SJSA1 (cell line): ENCODE data around the gene CYP3A4. TPM values are rescaled to one million over a fixed set of nuclear protein-coding genes. Genes with fewer than 3 reads are reported as not detected.

Source experiments
- DNase-seq, 2 experiments: peaks; one replicate each; pipeline ENCODE4 v3.0.0-alpha.2; 2015 to 2020; ENCODE audit warnings: low spot score in 2 of 2, low read depth in 1 of 2
- H3K27ac ChIP-seq: fragments of 250-450 bp; sonication (Bioruptor Pico); 2 replicates; pipeline ENCODE4 v1.5.1; 2020; ENCODE audit warnings: mild to moderate bottlenecking, moderate library complexity
- H3K27me3 ChIP-seq: fragments of 250-450 bp; sonication (Bioruptor Pico); replicated peaks from 2 replicates; pipeline ENCODE4 v1.5.1; 2020; ENCODE audit warnings: mild to moderate bottlenecking, moderate library complexity
- H3K36me3 ChIP-seq: fragments of 250-450 bp; sonication (Bioruptor Pico); 2 replicates; pipeline ENCODE4 v1.5.1; 2020; ENCODE audit warnings: mild to moderate bottlenecking
- H3K4me1 ChIP-seq: fragments of 250-450 bp; sonication (Bioruptor Pico); replicated peaks from 2 replicates; pipeline ENCODE4 v1.6.1; 2021; ENCODE audit warnings: mild to moderate bottlenecking
- H3K4me3 ChIP-seq: fragments of 250-450 bp; sonication (Bioruptor Pico); 2 replicates; pipeline ENCODE4 v1.5.1; 2020; ENCODE audit warnings: mild to moderate bottlenecking
- H3K9me3 ChIP-seq: fragments of 250-450 bp; sonication (Bioruptor Pico); replicated peaks from 2 replicates; pipeline ENCODE4 v1.5.1; 2020; ENCODE audit warnings: mild to moderate bottlenecking
- total RNA-seq: library from RNA; depleted of rRNA; stranded (reverse); fragments of >200 nt; shearing (Covaris generic); gene quantifications from 2 replicates; pipeline ENCODE4 v1.2.3, GENCODE V29; 2014; rRNA removed

Gene CYP3A4
- total RNA-seq: not detected in 2 replicates

DNA sequence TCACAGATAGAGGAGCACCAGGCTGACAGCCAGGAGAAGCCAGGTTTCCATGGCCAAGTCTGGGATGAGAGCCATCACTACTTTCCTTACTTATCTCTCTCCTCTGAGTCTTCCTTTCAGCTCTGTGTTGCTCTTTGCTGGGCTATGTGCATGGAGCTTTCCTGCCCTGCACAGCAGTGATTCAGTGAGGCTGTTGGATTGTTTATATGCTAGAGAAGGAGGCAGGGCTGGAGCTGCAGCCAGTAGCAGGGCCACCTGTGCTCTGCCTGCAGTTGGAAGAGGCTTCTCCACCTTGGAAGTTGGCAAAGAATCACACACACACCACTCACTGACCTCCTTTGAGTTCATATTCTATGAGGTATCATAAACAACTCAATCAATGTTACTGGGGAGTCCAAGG is at the start of gene CYP3A4:
TSS of gene CYP3A4 (minus strand) at position 178 of the 400 bp plus-strand sequence. CDS start at position 75, 103 bp downstream.
- no peaks in the 10 kb centered on the region; the same call in 1 of the 2 replicates for H3K4me1 ChIP-seq
- no peaks in the 10 kb centered on the region for H3K27me3 ChIP-seq
- no peaks in the 10 kb centered on the region for H3K36me3 ChIP-seq
- no peak for DNase-seq
- no peak within 1 kb of the TSS for H3K4me3 ChIP-seq
- H3K27ac ChIP-seq: no peak within 1 kb of the TSS
- no peaks in the 10 kb centered on the region for H3K9me3 ChIP-seq

DNA sequence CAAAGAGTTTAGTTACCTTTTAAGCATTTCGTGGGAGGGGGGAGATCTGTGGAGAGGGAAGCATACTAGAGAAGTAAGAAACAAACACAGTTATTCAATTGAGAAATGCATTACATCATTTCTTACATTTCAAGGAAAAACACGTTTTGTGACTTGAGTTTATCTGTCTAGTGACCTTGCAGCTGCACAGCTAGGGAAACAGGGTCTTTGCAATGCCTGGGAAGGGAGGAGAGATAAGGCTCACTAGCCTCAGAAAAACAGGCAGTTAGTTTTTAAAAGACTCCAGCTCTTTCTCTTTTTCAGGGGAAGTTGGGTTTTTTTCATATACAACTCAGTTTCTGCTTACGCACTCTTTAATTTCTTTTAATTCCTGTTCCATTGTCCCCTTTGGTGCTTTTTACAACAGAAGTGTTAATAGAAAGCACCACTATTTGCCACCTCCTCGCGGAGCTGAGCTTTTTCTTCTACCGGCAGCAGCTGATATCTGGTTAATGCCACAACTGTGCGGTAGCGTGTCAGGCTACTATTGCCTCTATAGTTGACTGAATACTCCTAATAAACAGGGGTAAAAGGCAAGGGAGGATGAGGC is 49.4 kb upstream of the CYP3A4 start:
- H3K36me3 ChIP-seq: no peaks in the 10 kb centered on the region
- H3K27me3 ChIP-seq: peaks cover 10% of the 10 kb centered on the region
- DNase-seq: no peak
- no peaks in the 10 kb centered on the region for H3K9me3 ChIP-seq
- no peaks in the 10 kb centered on the region for H3K4me1 ChIP-seq
- no peak overlapping the region for H3K27ac ChIP-seq
- H3K4me3 ChIP-seq: no peak overlapping the region

DNA sequence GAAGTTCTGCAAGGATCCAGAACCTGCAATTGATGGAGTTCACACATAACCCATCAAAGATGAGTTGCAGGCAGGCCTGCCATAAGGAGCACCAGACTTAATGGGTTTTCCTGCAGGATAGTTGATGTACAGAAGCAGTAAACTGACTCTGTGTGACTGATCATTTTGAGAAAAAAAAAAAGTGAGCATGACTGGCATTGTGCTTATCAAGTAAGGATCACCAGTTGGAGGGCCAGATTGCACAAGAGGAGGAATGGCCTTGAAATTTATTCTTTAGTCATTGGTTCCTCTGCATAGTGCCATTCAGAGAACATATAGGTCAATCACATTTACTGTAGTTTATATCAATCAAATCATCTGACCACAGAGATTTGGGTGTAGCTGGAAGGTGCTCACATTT is 47.6 kb upstream of the CYP3A4 start:
- Histone ChIP-seq H3K36me3 (no peaks in the 10 kb centered on the region), H3K4me3 (no peak overlapping the region), H3K4me1 (no peaks in the 10 kb centered on the region), H3K27ac (no peak overlapping the region), H3K9me3 (no peaks in the 10 kb centered on the region), H3K27me3 (peaks cover 10% of the 10 kb centered on the region; the same call in 1 of the 2 replicates)
- no peak for DNase-seq

DNA sequence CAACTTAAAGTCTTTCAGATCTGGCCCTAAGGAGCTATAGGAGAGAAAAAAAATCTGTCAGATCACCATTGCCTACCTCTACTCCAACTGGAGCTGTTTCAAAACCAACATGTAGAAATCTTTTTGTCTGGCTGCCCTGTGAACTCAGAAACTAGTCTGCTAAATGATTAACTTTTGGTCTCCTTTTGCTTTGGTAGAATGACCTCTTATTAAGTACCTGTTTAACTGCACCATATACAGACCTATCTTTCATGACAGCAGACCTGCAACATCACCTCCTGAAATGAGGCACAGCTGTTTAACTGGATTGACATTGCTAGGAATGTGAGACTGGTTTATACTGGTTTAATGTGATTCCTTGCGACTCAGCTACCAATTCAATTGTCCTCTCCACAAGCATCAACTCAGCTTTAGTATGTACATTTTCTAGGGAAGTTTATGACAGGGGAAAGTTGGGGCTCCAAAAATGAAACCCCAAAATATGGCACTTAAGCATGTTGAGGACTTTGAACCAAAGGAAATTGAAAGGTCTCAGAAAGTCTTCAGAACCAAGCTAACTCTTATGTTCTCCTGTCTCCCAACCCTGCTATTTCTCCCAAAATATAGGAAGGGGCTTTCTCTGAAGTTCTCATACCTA is 45.7 kb upstream of the CYP3A4 start:
- H3K36me3 ChIP-seq: no peaks in the 10 kb centered on the region
- peaks cover 11% of the 10 kb centered on the region; the same call in 1 of the 2 replicates for H3K27me3 ChIP-seq
- H3K27ac ChIP-seq: no peak overlapping the region
- no peaks in the 10 kb centered on the region for H3K4me1 ChIP-seq
- H3K9me3 ChIP-seq: no peaks in the 10 kb centered on the region
- no peak for DNase-seq
- H3K4me3 ChIP-seq: no peak overlapping the region

DNA sequence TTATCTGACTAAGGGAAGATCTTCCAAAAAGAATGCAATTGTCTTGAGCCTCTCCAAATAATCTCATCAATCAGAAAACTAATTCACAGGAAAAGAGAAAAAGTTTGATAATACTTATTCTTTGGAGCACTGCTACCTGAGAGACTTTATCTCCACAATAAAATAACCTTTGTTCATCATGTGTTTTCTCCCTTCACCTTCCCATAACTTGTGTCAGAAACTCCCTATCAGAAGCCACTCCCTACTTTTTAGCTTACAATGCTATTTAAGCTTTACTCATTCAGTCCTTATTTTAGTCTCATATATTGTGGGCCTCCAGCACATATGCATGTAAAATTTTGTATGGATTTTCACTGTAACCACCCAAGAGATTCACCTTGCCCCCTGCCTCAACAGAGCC is 44.8 kb upstream of the CYP3A4 start:
- no peak overlapping the region for H3K27ac ChIP-seq
- no peaks in the 10 kb centered on the region for H3K4me1 ChIP-seq
- DNase-seq: no peak
- no peaks in the 10 kb centered on the region for H3K36me3 ChIP-seq
- no peaks in the 10 kb centered on the region for H3K9me3 ChIP-seq
- H3K4me3 ChIP-seq: no peak overlapping the region
- peaks cover 11% of the 10 kb centered on the region; the same call in 1 of the 2 replicates for H3K27me3 ChIP-seq

DNA sequence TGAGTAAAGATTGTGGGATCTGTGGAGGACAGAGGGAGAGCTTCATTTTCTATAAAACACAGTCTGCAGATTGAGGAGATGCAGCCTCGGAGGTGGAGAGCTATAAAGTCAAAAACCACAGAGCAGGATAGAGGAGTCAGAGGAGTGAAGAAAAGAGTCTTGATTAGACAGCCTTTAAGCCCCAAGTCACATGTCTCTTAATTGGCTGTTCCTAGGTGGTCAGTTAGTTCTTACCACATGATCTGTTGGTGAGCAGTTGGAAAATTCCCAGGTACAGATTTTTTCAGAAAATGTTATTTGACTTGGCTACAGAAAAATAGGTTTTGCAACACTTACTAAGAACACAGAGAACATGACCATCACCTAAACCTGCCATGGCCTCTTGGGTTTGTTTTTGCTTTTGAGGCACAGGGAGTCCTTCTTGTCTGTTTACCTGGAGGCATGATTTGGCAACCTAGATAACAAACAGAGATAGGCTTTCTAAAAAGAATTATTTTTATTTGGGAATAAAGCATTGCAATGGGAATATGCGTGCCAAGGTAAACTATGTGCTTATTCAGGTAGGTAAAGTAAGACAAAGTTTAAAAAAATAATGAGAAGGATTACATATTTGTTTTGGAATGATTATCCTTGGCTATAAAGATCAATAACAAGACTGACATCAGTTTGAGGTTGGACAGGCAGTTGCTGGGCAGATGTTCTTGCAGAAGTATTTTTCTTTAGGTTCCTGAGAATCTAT is 43.2 kb upstream of the CYP3A4 start:
- no peak for DNase-seq
- no peaks in the 10 kb centered on the region for H3K36me3 ChIP-seq
- H3K4me3 ChIP-seq: no peak overlapping the region
- no peak overlapping the region for H3K27ac ChIP-seq
- no peaks in the 10 kb centered on the region for H3K9me3 ChIP-seq
- no peaks in the 10 kb centered on the region for H3K4me1 ChIP-seq
- peaks cover 7% of the 10 kb centered on the region; the same call in 1 of the 2 replicates for H3K27me3 ChIP-seq

DNA sequence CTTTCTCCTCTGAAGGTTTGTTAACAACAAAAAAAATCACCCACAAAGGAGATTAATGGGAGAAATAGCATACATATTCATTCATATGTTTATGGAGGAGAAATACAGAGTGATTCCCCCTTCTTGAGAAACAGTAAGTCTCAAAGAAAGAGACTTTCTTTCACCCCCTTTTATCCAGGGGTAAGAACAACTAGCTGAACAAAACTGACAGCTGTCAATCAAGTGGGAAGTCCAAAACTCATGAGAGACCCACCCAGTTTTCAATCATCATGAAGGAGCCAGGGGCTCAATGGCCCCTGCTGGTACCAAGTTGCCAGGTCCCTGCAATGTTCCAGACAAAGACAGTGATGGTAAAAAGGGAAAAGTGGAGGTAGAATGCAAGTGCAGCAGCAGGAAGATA is 41.9 kb upstream of the CYP3A4 start:
- Histone ChIP-seq H3K27ac (no peak overlapping the region), H3K4me1 (no peaks in the 10 kb centered on the region), H3K9me3 (no peaks in the 10 kb centered on the region), H3K36me3 (no peaks in the 10 kb centered on the region), H3K4me3 (no peak overlapping the region), H3K27me3 (peaks cover 7% of the 10 kb centered on the region; the same call in 1 of the 2 replicates)
- DNase-seq: no peak

DNA sequence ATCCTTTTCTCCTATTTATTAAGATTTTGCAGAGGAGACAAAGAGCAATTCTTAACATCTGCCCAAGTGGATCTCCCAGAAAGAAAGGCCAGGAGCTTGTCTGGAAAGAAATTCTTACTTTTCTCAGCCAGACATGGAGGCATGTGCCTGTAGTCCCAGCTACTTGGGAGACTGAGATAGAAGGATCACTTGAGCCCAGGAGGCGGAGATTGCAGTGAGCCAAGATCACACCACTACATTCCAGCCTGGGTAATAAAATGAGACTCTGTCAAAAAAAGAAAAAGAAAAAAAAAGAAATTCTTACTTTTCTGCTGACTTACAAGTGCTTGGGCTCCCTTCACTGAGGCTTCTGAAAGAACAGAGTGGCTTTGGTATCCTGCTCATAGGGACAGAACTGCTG is 41.5 kb upstream of the CYP3A4 start:
- Histone ChIP-seq H3K27me3 (peaks cover 7% of the 10 kb centered on the region; the same call in 1 of the 2 replicates), H3K9me3 (no peaks in the 10 kb centered on the region), H3K4me3 (no peak overlapping the region), H3K36me3 (no peaks in the 10 kb centered on the region), H3K27ac (no peak overlapping the region), H3K4me1 (no peaks in the 10 kb centered on the region)
- DNase-seq: no peak

DNA sequence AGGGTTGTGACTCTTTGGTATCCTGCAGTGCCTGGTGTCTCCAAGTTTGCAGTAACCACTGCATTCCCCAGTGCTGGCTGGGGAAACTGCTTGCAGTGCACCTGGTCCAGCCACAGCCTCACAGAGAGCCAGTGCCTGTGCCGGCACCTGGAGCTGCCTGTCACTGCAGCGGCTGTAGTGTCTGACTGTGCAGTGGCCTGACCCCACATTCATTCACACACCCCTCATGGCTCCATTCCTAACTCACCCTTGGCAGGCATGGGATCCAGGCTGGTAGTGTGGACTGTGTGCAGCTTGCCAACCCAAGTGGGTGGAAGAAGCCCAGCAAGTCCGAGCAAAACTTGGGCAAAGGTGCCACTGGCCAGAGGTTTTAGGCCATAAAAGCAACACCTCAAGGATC is 40.1 kb upstream of the CYP3A4 start:
- Histone ChIP-seq H3K4me3 (no peak overlapping the region), H3K36me3 (no peaks in the 10 kb centered on the region), H3K9me3 (no peaks in the 10 kb centered on the region), H3K27me3 (peaks cover 11% of the 10 kb centered on the region; the same call in 1 of the 2 replicates), H3K27ac (no peak overlapping the region), H3K4me1 (no peaks in the 10 kb centered on the region)
- DNase-seq: no peak

DNA sequence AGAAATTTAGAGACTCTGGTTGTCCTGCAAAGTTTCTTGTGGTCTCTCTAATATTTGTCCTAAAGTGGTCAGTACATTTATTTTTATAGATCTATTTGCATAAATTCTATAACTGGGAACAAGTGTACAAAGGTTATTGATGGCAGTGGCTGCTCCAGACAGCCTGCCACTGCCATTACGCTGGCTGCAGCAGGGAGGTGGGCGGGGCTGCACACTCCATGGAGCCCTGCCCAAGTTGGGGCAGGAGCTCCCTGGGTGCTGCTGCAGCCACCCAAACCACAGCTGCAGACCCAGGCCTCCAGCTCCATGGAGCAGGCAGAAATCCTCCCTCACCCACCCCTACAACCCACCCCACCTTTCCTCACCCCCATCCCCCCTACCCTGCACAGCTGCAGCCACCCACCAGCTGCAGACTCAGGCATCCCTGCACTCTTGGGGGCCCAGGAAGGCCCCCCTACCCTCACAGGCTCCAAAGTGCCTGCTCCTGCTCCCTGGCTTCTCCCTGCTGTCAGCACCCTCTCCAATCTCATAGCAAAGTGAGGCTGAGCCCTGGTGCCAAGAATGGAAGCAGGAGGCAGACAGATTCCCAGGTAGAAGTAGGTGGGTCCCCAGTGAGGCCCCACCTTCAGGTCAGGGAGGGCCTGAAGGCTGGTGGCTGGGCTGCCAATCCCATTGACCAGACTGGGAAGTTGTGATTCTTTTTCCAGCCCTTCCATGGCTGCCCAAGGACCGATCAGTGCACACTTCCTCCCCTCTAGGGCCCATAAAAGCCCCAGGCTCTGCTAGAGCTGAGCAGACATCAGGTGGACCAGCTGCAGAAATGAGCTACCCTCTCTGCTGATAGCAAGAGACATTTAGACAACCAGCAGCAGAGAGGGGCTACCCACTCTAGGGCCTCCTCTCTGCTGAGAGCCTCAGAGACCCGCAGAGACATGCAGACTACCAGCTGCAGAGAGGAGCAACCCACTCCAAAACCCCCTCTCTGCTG is 39.0 kb upstream of the CYP3A4 start:
- no peaks in the 10 kb centered on the region for H3K4me1 ChIP-seq
- no peak overlapping the region for H3K27ac ChIP-seq
- H3K27me3 ChIP-seq: 0 out of 2 replicates have a peak, but pooled peaks cover 12% of the 10 kb centered on the region
- no peak for DNase-seq
- H3K36me3 ChIP-seq: no peaks in the 10 kb centered on the region
- H3K9me3 ChIP-seq: no peaks in the 10 kb centered on the region
- H3K4me3 ChIP-seq: no peak overlapping the region

DNA sequence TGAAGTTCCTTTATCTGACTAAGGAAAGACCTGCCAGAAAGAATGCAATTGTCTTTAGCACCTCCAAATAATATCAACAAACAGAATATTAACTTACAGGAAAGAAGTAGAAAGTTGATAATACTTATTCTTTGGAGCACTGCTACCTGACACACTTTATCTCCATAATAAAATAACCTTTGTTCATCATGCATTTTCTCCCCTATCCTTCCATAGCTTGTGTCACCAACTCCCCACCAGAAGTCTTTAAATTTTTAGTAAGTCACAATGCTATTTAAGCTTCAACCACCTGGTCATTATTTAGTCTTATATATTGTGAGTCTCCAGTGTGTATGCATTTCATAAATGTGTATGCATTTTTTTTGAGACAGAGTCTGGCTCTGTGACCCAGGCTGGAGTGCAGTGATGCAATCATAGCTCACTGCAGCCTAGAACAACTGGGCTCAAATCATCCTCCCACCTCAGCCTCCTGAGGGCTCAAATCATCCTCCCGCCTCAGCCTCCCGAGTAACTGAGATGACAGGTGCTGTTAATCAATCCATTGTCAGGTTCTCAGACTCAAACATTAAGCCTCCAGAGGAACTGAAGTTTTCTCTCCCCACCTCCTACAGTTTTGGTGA is 36.5 kb upstream of the CYP3A4 start:
- DNase-seq: no peak
- H3K27ac ChIP-seq: no peak overlapping the region
- H3K27me3 ChIP-seq: 0 out of 2 replicates have a peak, but pooled peaks cover 5% of the 10 kb centered on the region
- no peaks in the 10 kb centered on the region for H3K9me3 ChIP-seq
- no peaks in the 10 kb centered on the region for H3K36me3 ChIP-seq
- H3K4me1 ChIP-seq: no peaks in the 10 kb centered on the region
- H3K4me3 ChIP-seq: no peak overlapping the region

DNA sequence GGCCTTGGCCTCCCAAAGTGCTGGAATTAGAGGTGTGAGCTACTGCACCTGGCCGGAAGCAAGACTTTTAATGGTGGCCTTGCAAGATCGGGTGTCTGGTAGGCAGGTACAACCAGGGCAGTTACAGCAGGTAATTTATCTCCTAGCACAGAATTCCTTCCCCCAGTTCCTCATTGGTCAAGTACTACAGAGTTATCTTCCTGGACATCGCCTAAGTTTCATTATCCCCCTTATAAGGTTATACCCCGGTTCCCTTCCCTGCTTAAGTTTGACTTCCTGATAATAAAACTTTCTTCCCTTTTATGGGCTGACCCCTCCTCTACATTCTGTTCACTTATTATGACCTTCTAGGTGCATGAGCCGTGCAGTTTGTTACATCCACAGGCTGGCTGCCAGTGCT is 24.8 kb upstream of the CYP3A4 start:
- DNase-seq: peak in 1 of 2 experiments; percentile 4
- H3K4me1 ChIP-seq: no peaks in the 10 kb centered on the region
- H3K9me3 ChIP-seq: peaks cover 4% of the 10 kb centered on the region; the same call in 1 of the 2 replicates
- H3K4me3 ChIP-seq: no peak overlapping the region
- no peak overlapping the region for H3K27ac ChIP-seq
- no peaks in the 10 kb centered on the region for H3K36me3 ChIP-seq
- H3K27me3 ChIP-seq: no peaks in the 10 kb centered on the region
